ENCODE results near the gene NRXN3.

- TF ChIP-seq CTCF (IDR thresholded peaks at IDR 0.05; ENCODE audit: insufficient read depth, low read length, poor library complexity, severe bottlenecking) (no peak), EZH2phosphoT487 (conservative IDR thresholded peaks at IDR 0.05; ENCODE audit: low read length) (no peak)
These were observed 1150.9 kb downstream of the NRXN3 start for GRCh38 chr14:79321070-79321469.
